Left ventricle myocardium inferior (tissue), 1 donor: ENCODE measurements around the gene NOTCH2. TPM values are rescaled to one million over a fixed set of nuclear protein-coding genes. Genes with fewer than 3 reads are reported as not detected.
A peak's percentile ranks its signal among the peaks of the same experiment; 100 is the strongest.

ENCODE experiments used
- DNase-seq: peaks from one replicate; pipeline ENCODE4 v3.0.0-alpha.2; 2020
- H3K27ac ChIP-seq: fragments of 200-600 bp; replicated peaks from 2 replicates; pipeline ENCODE4 v1.8.0; 2021
- H3K27me3 ChIP-seq: fragments of 200-600 bp; 2 replicates; pipeline ENCODE4 v1.8.0; 2021; ENCODE audit warnings: low read depth
- H3K36me3 ChIP-seq: fragments of 200-600 bp; 2 replicates; pipeline ENCODE4 v1.8.0; 2021
- H3K4me1 ChIP-seq: fragments of 200-600 bp; 2 replicates; pipeline ENCODE4 v1.8.0; 2021
- H3K4me3 ChIP-seq: fragments of 200-600 bp; 2 replicates; pipeline ENCODE4 v1.8.0; 2021; ENCODE audit warnings: mild to moderate bottlenecking, moderate library complexity
- H3K9me3 ChIP-seq: fragments of 200-600 bp; replicated peaks from 2 replicates; pipeline ENCODE4 v1.8.0; 2021
- intact Hi-C: fragments of 100-400 bp; cut with micrococcal nuclease; formaldehyde crosslinking; loops from one replicate; pipeline ENCODE4 v1.11.0; 2022
- total RNA-seq: library from RNA; stranded (reverse); fragmentation: NEBNext Ultra II Directional; extraction: Animal tissue kit (Norgen Biotek cat#: 25700); gene quantifications from one replicate; pipeline ENCODE4 v1.2.1, GENCODE V29; 2021
- TF ChIP-seq, protein P1 (sequence below): fragments of 200-600 bp; IDR thresholded peaks from 2 replicates; pipeline ENCODE4 v1.8.0; 2021; ENCODE audit warnings: antibody characterized with exemption, mild to moderate bottlenecking, borderline replicate concordance
- donor health status: DM: no; HTN: yes; CAD: no; lungs with severe emphysema.

NOTCH2 gene
- total RNA-seq, 1 donor from 2014 or later, result 16.1 TPM

DNA sequence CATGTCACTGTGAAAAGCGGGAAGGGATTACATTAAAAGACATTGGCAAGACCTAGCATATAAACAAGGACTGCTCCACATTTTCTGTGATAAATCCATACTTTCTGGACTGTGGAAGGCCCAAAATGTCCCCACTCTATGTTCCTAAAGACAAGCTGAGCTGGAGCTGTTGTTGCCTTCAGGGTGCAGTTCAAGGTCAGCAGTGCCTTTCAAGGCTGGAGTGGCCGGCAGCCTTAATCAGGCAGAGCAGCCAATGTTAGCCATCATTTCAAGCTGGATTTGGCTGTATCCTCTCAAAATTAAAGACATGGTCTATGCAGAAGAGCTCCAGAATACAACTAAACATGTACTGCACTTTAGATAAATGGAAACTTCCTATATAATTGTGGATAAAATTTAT, 102.8 kb downstream of the NOTCH2 start:
- TF ChIP-seq, protein P1, sequence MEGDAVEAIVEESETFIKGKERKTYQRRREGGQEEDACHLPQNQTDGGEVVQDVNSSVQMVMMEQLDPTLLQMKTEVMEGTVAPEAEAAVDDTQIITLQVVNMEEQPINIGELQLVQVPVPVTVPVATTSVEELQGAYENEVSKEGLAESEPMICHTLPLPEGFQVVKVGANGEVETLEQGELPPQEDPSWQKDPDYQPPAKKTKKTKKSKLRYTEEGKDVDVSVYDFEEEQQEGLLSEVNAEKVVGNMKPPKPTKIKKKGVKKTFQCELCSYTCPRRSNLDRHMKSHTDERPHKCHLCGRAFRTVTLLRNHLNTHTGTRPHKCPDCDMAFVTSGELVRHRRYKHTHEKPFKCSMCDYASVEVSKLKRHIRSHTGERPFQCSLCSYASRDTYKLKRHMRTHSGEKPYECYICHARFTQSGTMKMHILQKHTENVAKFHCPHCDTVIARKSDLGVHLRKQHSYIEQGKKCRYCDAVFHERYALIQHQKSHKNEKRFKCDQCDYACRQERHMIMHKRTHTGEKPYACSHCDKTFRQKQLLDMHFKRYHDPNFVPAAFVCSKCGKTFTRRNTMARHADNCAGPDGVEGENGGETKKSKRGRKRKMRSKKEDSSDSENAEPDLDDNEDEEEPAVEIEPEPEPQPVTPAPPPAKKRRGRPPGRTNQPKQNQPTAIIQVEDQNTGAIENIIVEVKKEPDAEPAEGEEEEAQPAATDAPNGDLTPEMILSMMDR, result no peak
- no peaks in the 10 kb centered on the region for H3K27me3 ChIP-seq
- DNase-seq, result no peak
- H3K4me1 ChIP-seq, result peaks cover 51% of the 10 kb centered on the region
- intact Hi-C loops, result no loop called here
- H3K36me3 ChIP-seq, result peaks cover 40% of the 10 kb centered on the region
- peak overlapping the region; percentile 69 for H3K27ac ChIP-seq
- no peak overlapping the region for H3K4me3 ChIP-seq
- H3K9me3 ChIP-seq, result no peaks in the 10 kb centered on the region

DNA sequence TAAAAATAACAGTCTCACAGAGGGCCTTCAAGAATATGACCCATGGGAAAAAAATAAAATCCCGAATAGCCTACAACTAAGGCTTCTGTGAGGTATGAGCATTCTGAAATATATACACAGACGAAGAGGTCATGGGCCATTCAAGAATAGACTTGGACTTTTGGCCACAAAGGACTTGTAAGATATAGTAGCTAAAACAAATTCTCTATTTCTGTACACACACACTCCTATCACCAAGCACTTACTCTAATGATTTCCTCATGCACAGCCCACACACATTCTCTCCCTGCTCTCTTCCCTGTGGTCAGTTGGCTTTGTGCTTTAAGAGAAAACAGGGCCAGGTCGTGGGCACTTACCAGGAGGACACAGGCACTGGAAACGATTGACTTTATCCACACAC, 103.4 kb downstream of the NOTCH2 start:
- Histone ChIP-seq H3K9me3 (no peaks in the 10 kb centered on the region), H3K27me3 (no peaks in the 10 kb centered on the region), H3K27ac (peak overlapping the region; percentile 69), H3K4me3 (no peak overlapping the region), H3K36me3 (peaks cover 34% of the 10 kb centered on the region), H3K4me1 (peaks cover 53% of the 10 kb centered on the region)
- no peak for DNase-seq
- TF ChIP-seq, protein P1, result no peak
- intact Hi-C loops, result no loop called here

DNA sequence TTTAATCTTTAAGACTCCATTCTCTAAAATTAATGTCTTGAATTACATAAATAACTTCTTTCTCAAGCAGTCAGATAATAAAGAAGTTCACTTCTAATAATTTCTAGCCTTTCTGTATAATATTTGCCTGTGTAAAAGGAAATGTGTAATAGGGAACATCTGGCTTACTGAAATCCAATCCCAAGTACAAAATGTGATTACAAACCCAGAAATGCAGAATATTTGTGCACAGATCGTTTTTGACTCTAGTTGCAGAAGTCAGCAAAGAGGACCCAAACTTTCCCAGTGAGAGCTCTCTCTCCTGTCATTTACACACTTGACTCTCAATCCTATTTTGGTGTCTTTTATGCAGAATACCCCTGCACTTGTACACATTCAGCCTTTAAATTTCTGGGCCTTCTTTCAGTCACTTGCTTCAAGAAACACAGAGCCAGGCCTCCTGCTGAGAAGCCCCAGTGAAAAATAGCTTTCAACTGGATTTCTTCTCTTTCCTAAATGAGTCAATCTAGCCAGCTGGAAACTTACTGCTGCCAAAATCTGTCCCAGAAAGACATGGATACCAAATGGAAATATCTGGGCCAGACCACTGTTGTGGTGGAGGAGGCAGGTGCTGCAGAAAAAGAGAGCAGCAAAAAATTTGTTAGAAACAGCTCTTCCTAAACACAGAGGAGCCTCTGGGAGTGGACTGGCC, 104.6 kb downstream of the NOTCH2 start:
- intact Hi-C loops, result no loop called here
- DNase-seq, result no peak

DNA sequence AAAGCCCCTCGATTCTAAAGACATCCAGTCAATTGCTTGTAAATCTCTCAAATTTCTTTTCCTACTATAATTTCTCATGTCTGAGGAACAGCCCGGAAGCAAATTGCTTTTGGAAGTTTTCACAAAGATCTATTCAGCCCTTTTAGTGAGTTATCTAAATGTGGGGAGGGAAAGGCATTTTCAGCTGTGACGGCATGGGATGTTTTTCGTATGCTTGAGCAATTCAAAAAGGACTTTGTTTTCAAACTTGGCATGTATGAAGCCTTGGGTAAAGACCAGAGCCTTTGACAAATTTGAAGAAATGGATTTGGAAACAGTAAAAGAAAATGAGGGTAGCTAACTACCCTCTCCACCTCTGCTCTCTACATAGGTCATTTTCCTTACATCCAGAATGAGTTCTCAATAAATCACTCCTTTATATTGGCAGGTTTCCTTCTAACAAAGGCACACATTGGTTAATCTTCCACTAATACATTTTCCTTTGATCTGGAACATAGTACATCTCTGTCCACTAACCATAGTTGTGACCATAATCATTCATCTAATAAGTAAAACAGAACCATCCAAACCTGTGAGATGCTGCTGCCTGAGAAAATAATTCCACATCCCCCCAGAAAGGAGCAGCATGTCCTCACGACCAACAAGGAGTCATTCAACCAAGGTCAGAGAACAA, 107.0 kb downstream of the NOTCH2 start:
- intact Hi-C loops, result no loop called here
- DNase-seq, result no peak
- TF ChIP-seq, protein P1, result no peak
- Histone ChIP-seq H3K9me3 (no peaks in the 10 kb centered on the region), H3K36me3 (peaks cover 15% of the 10 kb centered on the region), H3K4me1 (peaks cover 53% of the 10 kb centered on the region), H3K27ac (peak overlapping the region; percentile 69), H3K27me3 (no peaks in the 10 kb centered on the region), H3K4me3 (no peak overlapping the region)

More for the DNA sequence above, 104.6 kb downstream of the NOTCH2 start:
- Histone ChIP-seq H3K36me3 (peaks cover 34% of the 10 kb centered on the region), H3K4me1 (peaks cover 53% of the 10 kb centered on the region), H3K27me3 (no peaks in the 10 kb centered on the region), H3K9me3 (no peaks in the 10 kb centered on the region), H3K4me3 (no peak overlapping the region), H3K27ac (peak overlapping the region; percentile 69)
- TF ChIP-seq, protein P1, result no peak

DNA sequence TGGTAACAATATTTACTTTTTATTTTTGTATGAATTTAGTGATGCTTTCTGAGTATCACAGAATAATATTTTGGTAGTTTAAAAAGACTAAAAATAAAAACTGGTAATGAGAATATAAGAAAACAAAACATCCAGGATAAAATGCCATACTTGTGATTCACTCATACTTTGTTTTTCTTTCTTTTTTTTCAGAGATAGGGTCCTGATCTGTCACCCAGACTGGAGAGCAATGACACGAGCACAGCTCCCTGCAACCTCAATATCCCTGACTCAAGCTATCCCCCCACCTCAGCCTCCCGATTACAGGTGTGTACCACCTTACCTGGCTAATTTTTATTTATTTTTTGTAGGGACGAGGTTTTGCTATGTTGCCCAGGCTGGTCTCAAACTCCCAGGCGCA, 109.0 kb downstream of the NOTCH2 start:
- Histone ChIP-seq H3K27me3 (no peaks in the 10 kb centered on the region), H3K4me1 (peaks cover 34% of the 10 kb centered on the region), H3K9me3 (no peaks in the 10 kb centered on the region), H3K4me3 (no peak overlapping the region), H3K36me3 (peaks cover 10% of the 10 kb centered on the region), H3K27ac (no peak overlapping the region)
- no peak for DNase-seq
- TF ChIP-seq, protein P1, result no peak
- intact Hi-C loops, result no loop called here
